ENCODE measurements around the gene IL20. TPM values are rescaled to one million over a fixed set of nuclear protein-coding genes. Genes with fewer than 3 reads are reported as not detected.

The IL20 gene
- polyA plus RNA-seq, 2 of the 4 experiments (the other 2 are of a cell fraction), result 0.05 TPM; not detected in 1

DNA sequence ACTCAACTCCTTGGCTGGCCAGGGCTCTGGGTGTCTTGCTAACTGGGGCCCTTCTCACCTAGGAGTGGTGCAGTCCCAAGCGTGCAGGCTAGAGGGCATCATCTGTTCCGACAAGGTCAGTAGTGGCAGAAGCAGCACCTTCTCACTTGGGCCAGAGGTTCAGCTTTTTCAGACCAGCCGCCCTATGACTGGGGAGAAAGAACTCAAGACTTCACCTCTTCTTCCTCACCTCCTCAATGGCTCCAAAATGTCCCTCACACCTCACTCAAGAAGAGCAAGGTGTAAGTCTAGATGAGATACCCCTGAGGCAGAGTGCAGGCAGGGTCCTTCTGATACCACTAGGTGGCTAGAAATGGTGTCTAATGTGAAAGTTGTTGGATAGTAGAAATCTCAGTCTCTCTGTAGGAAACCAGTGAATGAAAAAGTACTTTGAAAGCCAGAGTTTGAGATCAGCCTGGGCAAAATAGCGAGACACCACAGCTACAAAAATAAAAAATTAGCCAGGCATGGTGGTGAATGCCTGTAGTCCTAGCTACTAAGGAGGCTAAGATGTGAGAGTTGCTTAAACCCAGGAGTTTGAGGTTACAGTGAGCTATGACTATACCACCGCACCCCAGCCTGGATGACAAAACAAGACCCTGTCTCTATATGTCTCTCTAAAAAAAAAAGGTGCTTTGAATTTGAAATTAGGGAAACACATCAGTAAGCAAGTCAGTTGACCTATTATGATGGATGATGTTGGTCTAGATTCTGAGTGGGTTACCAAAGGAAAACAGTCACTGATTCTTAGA lies 8.6 kb upstream of the IL20 start:
- FAIRE-seq, result no peak
- DNase-seq (ENCODE audit: low read depth in 1 of 2, low spot score in 1 of 2), result peak; percentile 27 to 43
- ATAC-seq, result peak; percentile 77 to 94
- peaks cover 15% of the 10 kb centered on the region for H3K9me3 ChIP-seq
- peak; percentile 53 for TF ChIP-seq SMC3 (IDR thresholded peaks at IDR 0.05)
- no peak for TF ChIP-seq CHD4 (IDR thresholded peaks at IDR 0.05; ENCODE audit: borderline replicate concordance)
- TF ChIP-seq NPAS2 (CRISPR knock-in tag; IDR thresholded peaks at IDR 0.05; ENCODE audit: borderline replicate concordance), result no peak
- TF ChIP-seq, protein P1, sequence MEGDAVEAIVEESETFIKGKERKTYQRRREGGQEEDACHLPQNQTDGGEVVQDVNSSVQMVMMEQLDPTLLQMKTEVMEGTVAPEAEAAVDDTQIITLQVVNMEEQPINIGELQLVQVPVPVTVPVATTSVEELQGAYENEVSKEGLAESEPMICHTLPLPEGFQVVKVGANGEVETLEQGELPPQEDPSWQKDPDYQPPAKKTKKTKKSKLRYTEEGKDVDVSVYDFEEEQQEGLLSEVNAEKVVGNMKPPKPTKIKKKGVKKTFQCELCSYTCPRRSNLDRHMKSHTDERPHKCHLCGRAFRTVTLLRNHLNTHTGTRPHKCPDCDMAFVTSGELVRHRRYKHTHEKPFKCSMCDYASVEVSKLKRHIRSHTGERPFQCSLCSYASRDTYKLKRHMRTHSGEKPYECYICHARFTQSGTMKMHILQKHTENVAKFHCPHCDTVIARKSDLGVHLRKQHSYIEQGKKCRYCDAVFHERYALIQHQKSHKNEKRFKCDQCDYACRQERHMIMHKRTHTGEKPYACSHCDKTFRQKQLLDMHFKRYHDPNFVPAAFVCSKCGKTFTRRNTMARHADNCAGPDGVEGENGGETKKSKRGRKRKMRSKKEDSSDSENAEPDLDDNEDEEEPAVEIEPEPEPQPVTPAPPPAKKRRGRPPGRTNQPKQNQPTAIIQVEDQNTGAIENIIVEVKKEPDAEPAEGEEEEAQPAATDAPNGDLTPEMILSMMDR (IDR thresholded peaks at IDR 0.05), result peak; percentile 51
- peak; percentile 34 to 38; a peak in 2 of 5 replicates for TF ChIP-seq RAD21 (conservative IDR thresholded peaks at IDR 0.05 in 1 of 2, IDR thresholded peaks at IDR 0.05 in 1 of 2)
- no peak overlapping the region for H3K4me3 ChIP-seq
- 43% methylated on average over 5 of the region's 5 CpGs for WGBS (ENCODE audit: missing lambda C conversion rate)
- no peaks in the 10 kb centered on the region for H3K4me1 ChIP-seq
- ChIA-PET POLR2A (no interaction called here), CTCF (interaction anchor here (0.7 to 2.6 kb wide), 12 partner anchors 8 to 80 kb away, joined by 3 to 15 read pairs (median 4); partner anchors contain the start of gene IL20)
- H3K27ac ChIP-seq, result no peak overlapping the region
- no peak overlapping the region for H3K4me2 ChIP-seq

DNA sequence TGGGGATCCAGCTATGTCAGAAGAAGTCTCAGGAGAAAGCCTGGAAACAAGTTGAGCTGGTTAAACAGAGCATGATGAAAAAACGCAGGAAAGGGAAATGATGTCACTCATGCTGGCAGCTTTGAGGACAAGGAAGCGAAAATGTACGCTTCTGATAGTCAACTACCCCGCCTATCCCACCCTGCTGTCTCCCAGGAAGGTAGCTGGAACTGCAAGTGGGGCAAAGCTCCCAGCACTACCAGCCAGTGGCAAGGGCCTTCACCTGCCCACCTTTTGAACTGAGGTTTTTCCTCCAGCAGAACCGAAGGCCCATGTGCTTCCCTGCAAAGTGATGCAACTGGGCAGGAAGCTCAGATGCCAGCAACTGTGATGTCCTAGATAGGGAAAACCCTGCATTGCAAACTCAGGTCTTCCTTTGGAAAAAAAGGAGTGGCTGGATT lies 6.3 kb upstream of the IL20 start:
- no peak for TF ChIP-seq JUNB (IDR thresholded peaks at IDR 0.05)
- TF ChIP-seq CHD4 (IDR thresholded peaks at IDR 0.05; ENCODE audit: borderline replicate concordance), result no peak
- TF ChIP-seq, protein P2, sequence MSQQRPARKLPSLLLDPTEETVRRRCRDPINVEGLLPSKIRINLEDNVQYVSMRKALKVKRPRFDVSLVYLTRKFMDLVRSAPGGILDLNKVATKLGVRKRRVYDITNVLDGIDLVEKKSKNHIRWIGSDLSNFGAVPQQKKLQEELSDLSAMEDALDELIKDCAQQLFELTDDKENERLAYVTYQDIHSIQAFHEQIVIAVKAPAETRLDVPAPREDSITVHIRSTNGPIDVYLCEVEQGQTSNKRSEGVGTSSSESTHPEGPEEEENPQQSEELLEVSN (IDR thresholded peaks at IDR 0.05; ENCODE audit: borderline replicate concordance, low read depth), result no peak
- TF ChIP-seq, protein P3, sequence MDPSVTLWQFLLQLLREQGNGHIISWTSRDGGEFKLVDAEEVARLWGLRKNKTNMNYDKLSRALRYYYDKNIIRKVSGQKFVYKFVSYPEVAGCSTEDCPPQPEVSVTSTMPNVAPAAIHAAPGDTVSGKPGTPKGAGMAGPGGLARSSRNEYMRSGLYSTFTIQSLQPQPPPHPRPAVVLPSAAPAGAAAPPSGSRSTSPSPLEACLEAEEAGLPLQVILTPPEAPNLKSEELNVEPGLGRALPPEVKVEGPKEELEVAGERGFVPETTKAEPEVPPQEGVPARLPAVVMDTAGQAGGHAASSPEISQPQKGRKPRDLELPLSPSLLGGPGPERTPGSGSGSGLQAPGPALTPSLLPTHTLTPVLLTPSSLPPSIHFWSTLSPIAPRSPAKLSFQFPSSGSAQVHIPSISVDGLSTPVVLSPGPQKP (IDR thresholded peaks at IDR 0.05; ENCODE audit: low read depth, low read length), result no peak
- no peak for TF ChIP-seq RCOR1 (IDR thresholded peaks at IDR 0.05; ENCODE audit: low read depth, low read length)
- no peak for TF ChIP-seq GATA3 (IDR thresholded peaks at IDR 0.05; ENCODE audit: borderline replicate concordance)
- TF ChIP-seq POLR2A (IDR thresholded peaks at IDR 0.05; ENCODE audit: low read length), result no peak
- TF ChIP-seq, protein P4, sequence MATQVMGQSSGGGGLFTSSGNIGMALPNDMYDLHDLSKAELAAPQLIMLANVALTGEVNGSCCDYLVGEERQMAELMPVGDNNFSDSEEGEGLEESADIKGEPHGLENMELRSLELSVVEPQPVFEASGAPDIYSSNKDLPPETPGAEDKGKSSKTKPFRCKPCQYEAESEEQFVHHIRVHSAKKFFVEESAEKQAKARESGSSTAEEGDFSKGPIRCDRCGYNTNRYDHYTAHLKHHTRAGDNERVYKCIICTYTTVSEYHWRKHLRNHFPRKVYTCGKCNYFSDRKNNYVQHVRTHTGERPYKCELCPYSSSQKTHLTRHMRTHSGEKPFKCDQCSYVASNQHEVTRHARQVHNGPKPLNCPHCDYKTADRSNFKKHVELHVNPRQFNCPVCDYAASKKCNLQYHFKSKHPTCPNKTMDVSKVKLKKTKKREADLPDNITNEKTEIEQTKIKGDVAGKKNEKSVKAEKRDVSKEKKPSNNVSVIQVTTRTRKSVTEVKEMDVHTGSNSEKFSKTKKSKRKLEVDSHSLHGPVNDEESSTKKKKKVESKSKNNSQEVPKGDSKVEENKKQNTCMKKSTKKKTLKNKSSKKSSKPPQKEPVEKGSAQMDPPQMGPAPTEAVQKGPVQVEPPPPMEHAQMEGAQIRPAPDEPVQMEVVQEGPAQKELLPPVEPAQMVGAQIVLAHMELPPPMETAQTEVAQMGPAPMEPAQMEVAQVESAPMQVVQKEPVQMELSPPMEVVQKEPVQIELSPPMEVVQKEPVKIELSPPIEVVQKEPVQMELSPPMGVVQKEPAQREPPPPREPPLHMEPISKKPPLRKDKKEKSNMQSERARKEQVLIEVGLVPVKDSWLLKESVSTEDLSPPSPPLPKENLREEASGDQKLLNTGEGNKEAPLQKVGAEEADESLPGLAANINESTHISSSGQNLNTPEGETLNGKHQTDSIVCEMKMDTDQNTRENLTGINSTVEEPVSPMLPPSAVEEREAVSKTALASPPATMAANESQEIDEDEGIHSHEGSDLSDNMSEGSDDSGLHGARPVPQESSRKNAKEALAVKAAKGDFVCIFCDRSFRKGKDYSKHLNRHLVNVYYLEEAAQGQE (IDR thresholded peaks at IDR 0.05), result no peak
- no peak for TF ChIP-seq BHLHE40 (IDR thresholded peaks at IDR 0.05; ENCODE audit: low read depth, low read length)
- TF ChIP-seq CBX8 (IDR thresholded peaks at IDR 0.05), result no peak
- no peak for TF ChIP-seq HEYL (CRISPR knock-in tag; IDR thresholded peaks at IDR 0.05)
- no peak for TF ChIP-seq EHMT2 (IDR thresholded peaks at IDR 0.05; ENCODE audit: low read depth)
- TF ChIP-seq KDM5A (IDR thresholded peaks at IDR 0.05), result no peak
- TF ChIP-seq KDM1A (IDR thresholded peaks at IDR 0.05; ENCODE audit: low read depth), result no peak
- TF ChIP-seq NR3C1 (IDR thresholded peaks at IDR 0.05), result no peak
- TF ChIP-seq RARB (CRISPR knock-in tag; IDR thresholded peaks at IDR 0.05), result no peak
- no peak for TF ChIP-seq ZFP36 (IDR thresholded peaks at IDR 0.05; ENCODE audit: borderline replicate concordance, partially characterized antibody)
- TF ChIP-seq FOSB (CRISPR knock-in tag; IDR thresholded peaks at IDR 0.05), result no peak
- TF ChIP-seq, protein P1 (IDR thresholded peaks at IDR 0.05), result no peak
- H3K4me2 ChIP-seq, result no peak overlapping the region
- FAIRE-seq (no peak), ATAC-seq (no peak), DNase-seq (ENCODE audit: low read depth in 1 of 2, low spot score in 1 of 2) (no peak)
- no peak overlapping the region for H3K4me3 ChIP-seq
- no peaks in the 10 kb centered on the region for H3K9me3 ChIP-seq
- POLR2A ChIA-PET, result no interaction called here
- WGBS (ENCODE audit: missing lambda C conversion rate), result 45% methylated on average over 5 of the region's 5 CpGs
- CTCF ChIA-PET, result interaction anchor here (0.6 to 1.8 kb wide), 10 partner anchors 13 to 822 kb away, joined by 3 to 11 read pairs (median 3); no protein-coding TSS in a partner anchor
- H3K27ac ChIP-seq, result no peak overlapping the region
- no peaks in the 10 kb centered on the region for H3K4me1 ChIP-seq
